Measurements from ENCODE around the gene GPR37. TPM values are rescaled to one million over a fixed set of nuclear protein-coding genes. Genes with fewer than 3 reads are reported as not detected.

The GPR37 gene
- total RNA-seq, 4 donors from 2014 or later: 1.1 TPM; not detected in 2

- Histone ChIP-seq H3K27ac (no peak overlapping the region), H3K4me3 (no peak overlapping the region), H3K27me3 (peaks cover 30% of the 10 kb centered on the region), H3K36me3 (no peaks in the 10 kb centered on the region), H3K9me3 (no peaks in the 10 kb centered on the region), H3K4me1 (peaks cover 8 to 28% (median 22%) of the 10 kb centered on the region in 4 donors)
- in situ Hi-C loops (cut with MboI; ENCODE audit: low pct_ligation_motif_present in 1 of 4, low pct_unique_long_range_greater_than_20kb in 1 of 4, low sequenced_read_pairs in 3 of 4): no loop called here
- 17 to 45% methylated on average over 3 to 4 of the region's 4 CpGs for WGBS, 2 donors (ENCODE audit: low coverage in 1 of 2)
- intact Hi-C loops (cut with DNase I; ENCODE audit: low total_unique reads): no loop called here
- peak; percentile 25 for DNase-seq
- TF ChIP-seq CTCF (IDR thresholded peaks at IDR 0.05) (no peak), POLR2A (IDR thresholded peaks at IDR 0.05) (no peak), POLR2AphosphoS5 (IDR thresholded peaks at IDR 0.05) (no peak), EP300 (IDR thresholded peaks at IDR 0.05; ENCODE audit: low read depth) (no peak)
Observed at GRCh38 chr7:124762611-124763143, 2.9 kb downstream of the GPR37 start.

DNA sequence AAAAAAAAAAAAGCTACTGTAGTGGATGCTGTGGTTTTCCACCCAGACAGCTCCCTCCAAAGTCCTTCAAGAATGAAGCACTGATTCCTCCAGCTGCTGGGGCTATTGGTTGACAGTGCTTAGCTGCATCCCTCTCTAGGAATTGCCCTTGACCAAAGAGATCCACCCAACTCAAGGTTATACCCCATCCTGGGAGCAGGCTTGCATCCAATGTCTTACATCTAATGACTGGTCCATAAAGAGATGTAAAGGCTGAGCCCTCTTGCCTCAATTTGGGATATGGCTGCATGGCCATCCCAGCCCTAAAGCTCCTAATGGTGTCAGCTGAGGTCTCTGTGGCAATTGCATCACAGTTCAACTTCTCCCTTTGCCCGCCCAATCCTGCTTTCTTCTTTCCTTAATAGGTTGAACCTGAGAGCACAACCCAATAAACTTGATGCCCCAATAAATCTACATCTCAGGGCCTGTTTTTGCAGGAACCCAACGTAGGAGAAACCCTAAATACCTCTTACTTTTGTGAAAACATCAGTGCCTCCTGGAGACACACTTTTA lies 4.4 kb downstream of the GPR37 start:
- Histone ChIP-seq H3K4me3 (no peak overlapping the region), H3K27me3 (peaks cover 30% of the 10 kb centered on the region), H3K4me1 (peaks cover 8 to 28% (median 22%) of the 10 kb centered on the region in 4 donors), H3K9me3 (no peaks in the 10 kb centered on the region), H3K36me3 (no peaks in the 10 kb centered on the region), H3K27ac (no peak overlapping the region)
- DNase-seq: no peak
- no peak for TF ChIP-seq CTCF (IDR thresholded peaks at IDR 0.05)
- no peak for TF ChIP-seq POLR2A (IDR thresholded peaks at IDR 0.05)
- no peak for TF ChIP-seq POLR2AphosphoS5 (IDR thresholded peaks at IDR 0.05)
- no peak for TF ChIP-seq EP300 (IDR thresholded peaks at IDR 0.05; ENCODE audit: low read depth)
- intact Hi-C loops (cut with DNase I; ENCODE audit: low total_unique reads) (no loop called here), in situ Hi-C loops (cut with MboI; ENCODE audit: low pct_ligation_motif_present in 1 of 4, low pct_unique_long_range_greater_than_20kb in 1 of 4, low sequenced_read_pairs in 3 of 4) (no loop called here)
- 70 to 80% methylated on average over 1 to 2 of the region's 2 CpGs for WGBS, 2 donors (ENCODE audit: low coverage in 1 of 2)

- peaks cover 9% of the 10 kb centered on the region for H3K27me3 ChIP-seq
Observed at GRCh38 chr7:124758327-124758726, 7.3 kb downstream of the GPR37 start.

More at GRCh38 chr7:124758327-124758726, 7.3 kb downstream of the GPR37 start:
- no peak overlapping the region for H3K27ac ChIP-seq
- peaks cover 0 to 8% (median 7%) of the 10 kb centered on the region in 4 donors for H3K4me1 ChIP-seq
- no peak for TF ChIP-seq CTCF (IDR thresholded peaks at IDR 0.05)
- no peak for TF ChIP-seq EP300 (IDR thresholded peaks at IDR 0.05; ENCODE audit: low read depth)
- TF ChIP-seq POLR2AphosphoS5 (IDR thresholded peaks at IDR 0.05): no peak
- no peak for TF ChIP-seq POLR2A (IDR thresholded peaks at IDR 0.05)
- WGBS, 2 donors (ENCODE audit: low coverage in 1 of 2): 80 to 85% methylated on average over 2 of the region's 2 CpGs
- H3K9me3 ChIP-seq: no peaks in the 10 kb centered on the region
- no peak for DNase-seq
- intact Hi-C loops (cut with DNase I; ENCODE audit: low total_unique reads) (no loop called here), in situ Hi-C loops (cut with MboI; ENCODE audit: low pct_ligation_motif_present in 1 of 4, low pct_unique_long_range_greater_than_20kb in 1 of 4, low sequenced_read_pairs in 3 of 4) (no loop called here)
- H3K36me3 ChIP-seq: no peaks in the 10 kb centered on the region
- no peak overlapping the region for H3K4me3 ChIP-seq

All from transverse colon (tissue), 4 donors.